ENCODE results near the gene ANKS1B.

DNA sequence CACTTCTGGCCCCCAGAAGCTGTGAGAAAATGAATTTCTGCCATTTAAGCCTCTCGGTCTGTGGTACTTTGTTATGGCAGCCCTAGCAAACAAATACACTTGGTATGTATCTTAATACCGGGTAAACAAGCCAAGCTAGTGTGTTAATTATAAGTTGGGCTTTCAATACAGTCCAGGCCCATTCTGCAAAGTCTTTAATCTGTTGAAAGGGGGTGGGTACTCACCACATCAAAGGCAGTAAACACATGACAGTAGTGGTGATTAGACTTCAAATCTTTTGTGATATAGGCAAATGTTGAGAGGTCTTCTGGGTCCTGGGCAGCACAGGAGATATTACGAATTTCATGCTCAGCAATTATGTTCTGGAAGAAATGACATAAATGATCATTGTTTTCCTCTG is 1211.9 kb downstream of the ANKS1B start:
- no peak for TF ChIP-seq TOX (CRISPR knock-in tag; IDR thresholded peaks at IDR 0.05; ENCODE audit: borderline replicate concordance)
- TF ChIP-seq, protein P1, sequence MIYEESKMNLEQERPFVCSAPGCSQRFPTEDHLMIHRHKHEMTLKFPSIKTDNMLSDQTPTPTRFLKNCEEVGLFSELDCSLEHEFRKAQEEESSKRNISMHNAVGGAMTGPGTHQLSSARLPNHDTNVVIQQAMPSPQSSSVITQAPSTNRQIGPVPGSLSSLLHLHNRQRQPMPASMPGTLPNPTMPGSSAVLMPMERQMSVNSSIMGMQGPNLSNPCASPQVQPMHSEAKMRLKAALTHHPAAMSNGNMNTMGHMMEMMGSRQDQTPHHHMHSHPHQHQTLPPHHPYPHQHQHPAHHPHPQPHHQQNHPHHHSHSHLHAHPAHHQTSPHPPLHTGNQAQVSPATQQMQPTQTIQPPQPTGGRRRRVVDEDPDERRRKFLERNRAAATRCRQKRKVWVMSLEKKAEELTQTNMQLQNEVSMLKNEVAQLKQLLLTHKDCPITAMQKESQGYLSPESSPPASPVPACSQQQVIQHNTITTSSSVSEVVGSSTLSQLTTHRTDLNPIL (CRISPR knock-in tag; IDR thresholded peaks at IDR 0.05; ENCODE audit: low read depth) = no peak
- TF ChIP-seq ZFP3 (CRISPR knock-in tag; IDR thresholded peaks at IDR 0.05) = no peak
- TF ChIP-seq RARB (CRISPR knock-in tag; IDR thresholded peaks at IDR 0.05) = no peak
- TF ChIP-seq BACH2 (CRISPR knock-in tag; IDR thresholded peaks at IDR 0.05; ENCODE audit: borderline replicate concordance) = no peak
